C4-2B (cell line): ENCODE results near the gene ADAM10.
A peak's percentile ranks its signal among the peaks of the same experiment; 100 is the strongest.

Experiments used
- H3K27ac ChIP-seq: fragments of 450-650 bp; 2 replicates; pipeline ENCODE4 v1.5.1; 2017
- CTCF ChIP-seq: fragments of 450-650 bp; conservative IDR thresholded peaks from 2 replicates; pipeline ENCODE4 v1.5.1; 2017; ENCODE audit warnings: mild to moderate bottlenecking
- ZFX ChIP-seq: fragments of 450-650 bp; IDR thresholded peaks from 2 replicates; pipeline ENCODE4 v1.6.1; 2017

Gene ADAM10

GRCh38 chr15:58575045-58575786, 174.3 kb downstream of the ADAM10 start:
- TF ChIP-seq ZFX = no peak
- no peak for TF ChIP-seq CTCF

GRCh38 chr15:58574631-58575030, 174.9 kb downstream of the ADAM10 start:
- H3K27ac ChIP-seq = peak overlapping the region; percentile 35; the same call in 1 of the 2 replicates
- no peak for TF ChIP-seq ZFX
- no peak for TF ChIP-seq CTCF

More at GRCh38 chr15:58575045-58575786, 174.3 kb downstream of the ADAM10 start:
- H3K27ac ChIP-seq = peak overlapping the region; percentile 35

- no peak overlapping the region; the same call in 1 of the 2 replicates for H3K27ac ChIP-seq
- no peak for TF ChIP-seq CTCF
Measured at GRCh38 chr15:58573270-58573669, 176.2 kb downstream of the ADAM10 start.

GRCh38 chr15:58572521-58572920, 177.0 kb downstream of the ADAM10 start:
- no peak overlapping the region for H3K27ac ChIP-seq
- TF ChIP-seq ZFX = no peak
- no peak for TF ChIP-seq CTCF

GRCh38 chr15:58571491-58571890, 178.0 kb downstream of the ADAM10 start:
- TF ChIP-seq ZFX (no peak), CTCF (no peak)
- no peak overlapping the region for H3K27ac ChIP-seq

GRCh38 chr15:58569455-58569854, 180.1 kb downstream of the ADAM10 start:
- H3K27ac ChIP-seq = no peak overlapping the region
- TF ChIP-seq CTCF = no peak
- TF ChIP-seq ZFX = no peak

- no peak for TF ChIP-seq CTCF
- no peak for TF ChIP-seq ZFX
- H3K27ac ChIP-seq = no peak overlapping the region
Measured at GRCh38 chr15:58568157-58568571, 181.3 kb downstream of the ADAM10 start.
